Testis (tissue), 2 donors: ENCODE data around the gene MINDY2.

ENCODE experiments used
- POLR2A ChIP-seq: fragments of 450-650 bp; IDR thresholded peaks from one replicate; pipeline ENCODE4 v1.6.1; 2017; ENCODE audit warnings: antibody characterized with exemption, mild to moderate bottlenecking, moderate library complexity
- TF ChIP-seq, protein P1 (sequence below), 3 experiments: fragments of 450-650 bp in 2 of 3; fragments of 200-600 bp in 1 of 3; sonication (generic) in 1 of 3; IDR thresholded peaks; one replicate each; pipeline ENCODE4 v1.5.1; 2016 to 2019; ENCODE audit warnings: antibody characterized with exemption in 3 of 3, mild to moderate bottlenecking in 2 of 3, moderate library complexity in 1 of 3

DNA sequence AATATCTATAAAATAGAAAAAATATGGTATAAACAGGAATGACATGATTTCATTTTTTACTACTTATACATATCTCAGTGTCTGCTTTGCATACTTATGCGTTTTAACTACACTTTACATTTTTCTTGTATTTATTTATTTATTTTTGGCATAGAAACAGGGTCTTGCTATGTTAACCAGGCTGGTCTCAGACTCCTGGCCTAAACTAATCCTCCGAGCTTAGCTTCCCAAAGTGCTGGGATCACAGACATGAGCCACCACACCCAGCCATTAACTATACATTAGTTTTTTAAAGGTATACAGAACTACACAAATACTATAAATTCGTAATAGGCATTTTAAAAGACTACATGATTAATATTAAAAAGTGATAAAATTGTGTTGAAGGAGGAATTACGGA lies 30.7 kb upstream of the MINDY2 start:
- TF ChIP-seq, protein P1, sequence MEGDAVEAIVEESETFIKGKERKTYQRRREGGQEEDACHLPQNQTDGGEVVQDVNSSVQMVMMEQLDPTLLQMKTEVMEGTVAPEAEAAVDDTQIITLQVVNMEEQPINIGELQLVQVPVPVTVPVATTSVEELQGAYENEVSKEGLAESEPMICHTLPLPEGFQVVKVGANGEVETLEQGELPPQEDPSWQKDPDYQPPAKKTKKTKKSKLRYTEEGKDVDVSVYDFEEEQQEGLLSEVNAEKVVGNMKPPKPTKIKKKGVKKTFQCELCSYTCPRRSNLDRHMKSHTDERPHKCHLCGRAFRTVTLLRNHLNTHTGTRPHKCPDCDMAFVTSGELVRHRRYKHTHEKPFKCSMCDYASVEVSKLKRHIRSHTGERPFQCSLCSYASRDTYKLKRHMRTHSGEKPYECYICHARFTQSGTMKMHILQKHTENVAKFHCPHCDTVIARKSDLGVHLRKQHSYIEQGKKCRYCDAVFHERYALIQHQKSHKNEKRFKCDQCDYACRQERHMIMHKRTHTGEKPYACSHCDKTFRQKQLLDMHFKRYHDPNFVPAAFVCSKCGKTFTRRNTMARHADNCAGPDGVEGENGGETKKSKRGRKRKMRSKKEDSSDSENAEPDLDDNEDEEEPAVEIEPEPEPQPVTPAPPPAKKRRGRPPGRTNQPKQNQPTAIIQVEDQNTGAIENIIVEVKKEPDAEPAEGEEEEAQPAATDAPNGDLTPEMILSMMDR (IDR thresholded peaks at IDR 0.05), result no peak
- TF ChIP-seq POLR2A, result no peak
